Natural killer cell treated with Interleukin-12 subunit alpha and Interleukin-12 subunit beta and Interleukin-15 and Interleukin-18, amount 100 ng/mL, for 72 hours (primary cell): ENCODE measurements around the gene SENP2. TPM values are rescaled to one million over a fixed set of nuclear protein-coding genes. Genes with fewer than 3 reads are reported as not detected.
"Not testable (repeated sequence)": the region's sequence is repeated elsewhere in the genome, so short reads cannot be mapped to it uniquely, and the experiment has no call there.

ENCODE experiments used
- ATAC-seq, 2 donors: fragments of 150-1000 bp; cut with Tn5 transposase in 1 of 2; sonication (Bioruptor Pico), chemical (Tn5 transposase) in 1 of 2; 2 replicates each; pipeline ENCODE4 v1.10.0; 2021
- DNase-seq: peaks from one replicate; pipeline ENCODE4 v3.0.0; 2022; ENCODE audit warnings: low spot score
- H3K27ac Mint-ChIP-seq, 2 donors: 1 replicate in 1 of 2; 2 replicates in 1 of 2; pipeline ENCODE4 v1.8.0; 2022; ENCODE audit warnings: mixed read lengths in 2 of 2, mild to moderate bottlenecking in 1 of 2, moderate library complexity in 1 of 2
- H3K27me3 Mint-ChIP-seq, 2 donors: 1 replicate in 1 of 2; 2 replicates in 1 of 2; pipeline ENCODE4 v1.8.0; 2022; ENCODE audit warnings: mixed read lengths in 2 of 2
- H3K36me3 Mint-ChIP-seq: one replicate; pipeline ENCODE4 v1.8.0; 2022; ENCODE audit warnings: mixed read lengths
- H3K4me1 Mint-ChIP-seq, 2 donors: 1 replicate in 1 of 2; 2 replicates in 1 of 2; pipeline ENCODE4 v1.8.0; 2022; ENCODE audit warnings: low read depth in 2 of 2, mixed read lengths in 2 of 2, mild to moderate bottlenecking in 1 of 2
- H3K4me3 Mint-ChIP-seq: one replicate; pipeline ENCODE4 v1.8.0; 2022; ENCODE audit warnings: mixed read lengths
- H3K9me3 Mint-ChIP-seq: 2 replicates; pipeline ENCODE4 v1.8.0; 2022; ENCODE audit warnings: mixed read lengths
- total RNA-seq, 2 donors: library from RNA; stranded (reverse); gene quantifications; one replicate each; pipeline ENCODE4 v1.2.3, GENCODE V29; 2022

The SENP2 gene
- total RNA-seq, 2 donors from 2014 or later, result 41.2 to 47.1 TPM

DNA sequence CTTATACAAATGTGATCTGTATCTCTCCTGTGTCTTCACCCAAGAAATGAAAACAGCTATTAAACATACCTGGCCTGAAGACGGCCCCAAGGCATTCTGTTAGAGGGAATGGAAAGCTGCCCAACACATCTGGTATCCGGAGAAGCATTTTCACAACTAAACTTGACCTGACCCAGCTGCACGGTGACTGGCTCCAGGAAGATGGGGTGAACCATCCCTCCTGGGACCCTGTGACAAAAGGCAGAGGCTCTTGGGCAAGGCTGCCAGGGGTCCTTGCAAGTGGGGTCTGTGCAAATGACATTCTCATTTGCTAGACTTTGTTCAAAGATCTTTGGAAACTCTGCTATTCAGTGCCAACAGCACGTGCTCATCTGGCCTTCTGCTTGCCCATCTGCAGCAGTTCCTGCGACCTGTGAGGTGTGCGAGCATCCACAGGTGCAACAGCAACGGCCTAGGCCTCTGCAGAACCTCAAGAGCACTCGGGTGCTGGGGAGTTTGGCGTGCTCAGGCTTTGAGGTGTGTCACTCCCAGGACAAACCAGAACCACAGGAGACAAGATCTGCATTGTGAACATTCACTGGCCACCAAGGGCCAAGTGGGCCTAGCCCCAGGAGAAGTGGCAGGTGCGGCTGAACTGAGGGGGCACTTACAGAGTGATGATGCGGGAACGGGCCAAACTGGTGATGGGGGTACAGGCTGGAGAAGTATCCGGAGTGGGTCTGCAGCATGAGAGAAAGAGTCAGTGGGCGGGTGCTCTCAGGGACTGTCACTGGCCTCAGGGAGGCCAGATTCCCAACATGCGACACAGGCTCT lies 71.8 kb downstream of the SENP2 start:
- Mint-ChIP-seq H3K27ac (no peak overlapping the region), H3K9me3 (no peaks in the 10 kb centered on the region), H3K27me3 (no peaks in the 10 kb centered on the region), H3K4me3 (no peak overlapping the region), H3K36me3 (no peaks in the 10 kb centered on the region), H3K4me1 (peaks cover 8 to 18% of the 10 kb centered on the region in 2 donors)
- ATAC-seq (no peak), DNase-seq (no peak)

DNA sequence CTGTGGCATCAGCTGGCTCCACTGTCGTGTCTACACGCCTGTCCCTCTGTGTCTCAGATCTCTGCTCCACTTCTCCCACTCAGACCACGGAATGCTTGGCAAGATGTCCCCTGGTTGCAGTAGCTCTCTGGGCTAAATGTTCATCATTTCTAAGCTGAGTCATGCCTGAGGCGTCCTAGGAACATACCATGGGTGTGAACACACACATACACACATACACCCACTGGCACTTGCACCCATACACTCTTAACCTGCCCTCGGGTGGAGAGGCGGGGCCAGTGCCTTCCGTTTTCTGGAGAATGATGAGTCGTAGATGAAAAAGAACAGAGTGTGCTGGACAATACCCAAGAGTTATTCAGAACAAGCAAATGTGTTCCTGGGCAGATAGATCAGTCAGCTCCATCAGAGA lies 72.4 kb downstream of the SENP2 start:
- DNase-seq, result no peak
- ATAC-seq, result no peak
- Mint-ChIP-seq H3K36me3 (no peaks in the 10 kb centered on the region), H3K4me3 (no peak overlapping the region), H3K9me3 (no peaks in the 10 kb centered on the region), H3K27ac (no peak overlapping the region), H3K27me3 (no peaks in the 10 kb centered on the region), H3K4me1 (peaks cover 8 to 18% of the 10 kb centered on the region in 2 donors)

DNA sequence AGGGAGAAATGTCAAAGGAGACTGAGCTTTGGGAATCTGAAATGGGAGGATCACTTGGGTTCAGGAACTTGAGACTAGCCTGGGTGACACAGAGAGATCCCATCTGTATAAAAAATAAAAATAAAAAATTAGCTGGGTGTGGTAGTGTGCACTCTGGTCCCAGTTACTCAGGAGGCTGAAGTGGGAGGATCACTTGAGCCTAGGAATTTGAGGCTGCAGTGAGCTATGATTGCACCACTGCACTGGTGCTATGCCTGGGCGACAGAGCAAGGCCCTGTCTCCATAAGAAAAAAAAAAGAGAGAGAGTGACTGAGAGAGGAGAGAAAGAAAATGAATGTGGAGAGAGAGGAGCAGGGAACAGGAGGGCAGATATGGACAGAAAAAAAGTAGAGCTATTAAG lies 72.8 kb downstream of the SENP2 start:
- peaks cover 8 to 18% of the 10 kb centered on the region in 2 donors for H3K4me1 Mint-ChIP-seq
- peak overlapping the region in 1 of 2 donors; percentile 47 for H3K27ac Mint-ChIP-seq
- H3K9me3 Mint-ChIP-seq, result no peaks in the 10 kb centered on the region
- H3K27me3 Mint-ChIP-seq, result peaks cover 0 to 1% of the 10 kb centered on the region in 2 donors
- H3K36me3 Mint-ChIP-seq, result no peaks in the 10 kb centered on the region
- DNase-seq, result no peak
- no peak overlapping the region for H3K4me3 Mint-ChIP-seq
- no peak for ATAC-seq

GRCh38 chr3:185659942-185660921 lies 74.1 kb downstream of the SENP2 start:
- H3K4me3 Mint-ChIP-seq, result no peak overlapping the region
- no peaks in the 10 kb centered on the region for H3K9me3 Mint-ChIP-seq
- H3K36me3 Mint-ChIP-seq, result no peaks in the 10 kb centered on the region
- peaks cover 6 to 13% of the 10 kb centered on the region in 2 donors for H3K27me3 Mint-ChIP-seq
- DNase-seq, result peak; percentile 74
- ATAC-seq, result peak; percentile 76 to 81
- H3K4me1 Mint-ChIP-seq, result peaks cover 8 to 18% of the 10 kb centered on the region in 2 donors
- H3K27ac Mint-ChIP-seq, result peak overlapping the region in 1 of 2 donors; percentile 64

DNA sequence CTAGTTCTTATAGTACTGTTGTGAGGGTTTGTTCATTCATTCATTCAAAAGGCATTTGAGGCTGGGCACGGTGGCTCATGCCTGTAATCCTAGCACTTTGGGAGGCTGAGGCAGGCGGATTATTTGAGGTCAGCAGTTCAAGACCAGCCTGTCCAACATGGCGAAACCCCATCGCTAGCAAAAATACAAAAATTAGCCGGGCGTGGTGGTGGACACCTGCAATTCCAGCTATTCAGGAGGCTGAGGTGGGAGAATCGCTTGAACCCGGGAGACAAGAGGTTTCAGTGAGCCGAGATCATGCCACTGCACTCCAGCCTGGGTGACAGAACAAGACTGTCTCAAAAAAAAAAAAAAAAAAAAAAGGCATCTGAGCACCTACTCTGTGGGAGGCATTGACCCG lies 75.2 kb downstream of the SENP2 start:
- not testable (repeated sequence) for H3K36me3 Mint-ChIP-seq, H3K9me3 Mint-ChIP-seq, H3K4me3 Mint-ChIP-seq, DNase-seq, ATAC-seq
- H3K27me3 Mint-ChIP-seq, result peaks cover 6 to 13% of the 10 kb centered on the region in 2 donors
- peak overlapping the region in 1 of 2 donors; percentile 24 for H3K27ac Mint-ChIP-seq
- H3K4me1 Mint-ChIP-seq, result peaks cover 8 to 18% of the 10 kb centered on the region in 2 donors

GRCh38 chr3:185661772-185662171 lies 75.7 kb downstream of the SENP2 start:
- peaks cover 8 to 18% of the 10 kb centered on the region in 2 donors for H3K4me1 Mint-ChIP-seq
- H3K27ac Mint-ChIP-seq, result peak overlapping the region in 1 of 2 donors; percentile 24
- no peak overlapping the region for H3K4me3 Mint-ChIP-seq
- no peak for DNase-seq
- H3K9me3 Mint-ChIP-seq, result no peaks in the 10 kb centered on the region
- H3K36me3 Mint-ChIP-seq, result no peaks in the 10 kb centered on the region
- H3K27me3 Mint-ChIP-seq, result peaks cover 6 to 13% of the 10 kb centered on the region in 2 donors
- ATAC-seq, result peak; percentile 79 to 83

GRCh38 chr3:185663929-185664328 lies 77.8 kb downstream of the SENP2 start:
- DNase-seq (no peak), ATAC-seq (no peak)
- no peaks in the 10 kb centered on the region for H3K36me3 Mint-ChIP-seq
- H3K27me3 Mint-ChIP-seq, result peaks cover 6 to 13% of the 10 kb centered on the region in 2 donors
- H3K27ac Mint-ChIP-seq, result no peak overlapping the region
- H3K9me3 Mint-ChIP-seq, result no peaks in the 10 kb centered on the region
- H3K4me3 Mint-ChIP-seq, result no peak overlapping the region
- peaks cover 8 to 18% of the 10 kb centered on the region in 2 donors for H3K4me1 Mint-ChIP-seq

GRCh38 chr3:185667574-185667973 lies 81.5 kb downstream of the SENP2 start:
- DNase-seq (no peak), ATAC-seq (no peak)
- Mint-ChIP-seq H3K36me3 (no peaks in the 10 kb centered on the region), H3K9me3 (no peaks in the 10 kb centered on the region), H3K4me3 (no peak overlapping the region), H3K4me1 (no peaks in the 10 kb centered on the region), H3K27me3 (peaks cover 6 to 13% of the 10 kb centered on the region in 2 donors), H3K27ac (no peak overlapping the region)

DNA sequence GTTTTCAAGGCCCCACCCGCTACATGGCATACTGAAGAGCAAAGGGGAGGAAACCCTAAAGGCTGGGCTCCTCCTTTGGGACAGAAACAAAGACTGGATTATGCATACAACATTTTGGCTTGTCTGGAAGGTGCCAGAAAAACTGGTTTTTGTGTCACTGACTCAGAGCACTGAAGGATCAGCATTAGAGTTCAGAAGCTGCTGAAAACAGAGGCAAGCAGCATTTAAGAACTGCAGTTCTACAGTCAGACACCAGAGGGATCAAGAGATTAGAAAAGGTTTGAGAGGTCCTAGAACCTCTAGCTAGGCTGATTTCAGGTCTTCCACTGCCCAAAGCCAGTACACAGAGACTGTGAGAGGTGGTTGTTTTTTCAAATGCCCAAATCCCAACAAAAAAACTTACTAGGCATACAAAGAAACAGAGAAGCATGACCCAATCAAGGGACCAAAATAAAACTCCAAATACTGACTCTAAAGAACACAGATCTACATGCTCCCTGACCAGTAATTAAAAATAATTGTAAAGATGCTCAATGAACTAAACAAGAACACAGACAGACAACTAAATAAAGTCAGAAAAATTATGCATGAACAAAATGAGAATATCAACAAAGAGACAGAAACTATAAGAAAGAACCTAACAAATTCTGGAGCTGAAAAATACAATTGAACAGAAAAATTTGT lies 91.2 kb downstream of the SENP2 start:
- no peak for ATAC-seq
- Mint-ChIP-seq H3K4me3 (no peak overlapping the region), H3K27me3 (peaks cover 0 to 28% of the 10 kb centered on the region in 2 donors), H3K27ac (no peak overlapping the region), H3K9me3 (peaks cover 4% of the 10 kb centered on the region), H3K36me3 (peaks cover 11% of the 10 kb centered on the region), H3K4me1 (no peaks in the 10 kb centered on the region)
- DNase-seq, result no peak

- no peak overlapping the region for H3K27ac Mint-ChIP-seq
- no peak for ATAC-seq
These were observed 91.9 kb downstream of the SENP2 start for GRCh38 chr3:185678027-185678426.

GRCh38 chr3:185680231-185680630 lies 94.1 kb downstream of the SENP2 start:
- H3K4me1 Mint-ChIP-seq, result no peaks in the 10 kb centered on the region
- peaks cover 11% of the 10 kb centered on the region for H3K36me3 Mint-ChIP-seq
- H3K4me3 Mint-ChIP-seq, result no peak overlapping the region
- no peak for ATAC-seq
- H3K27ac Mint-ChIP-seq, result no peak overlapping the region
- no peak for DNase-seq
- H3K9me3 Mint-ChIP-seq, result peaks cover 4% of the 10 kb centered on the region
- peaks cover 0 to 25% of the 10 kb centered on the region in 2 donors for H3K27me3 Mint-ChIP-seq

More at GRCh38 chr3:185678027-185678426, 91.9 kb downstream of the SENP2 start:
- no peak overlapping the region for H3K4me3 Mint-ChIP-seq
- no peak for DNase-seq
- peaks cover 4% of the 10 kb centered on the region for H3K9me3 Mint-ChIP-seq
- H3K27me3 Mint-ChIP-seq, result peaks cover 0 to 32% of the 10 kb centered on the region in 2 donors
- H3K36me3 Mint-ChIP-seq, result peaks cover 11% of the 10 kb centered on the region
- H3K4me1 Mint-ChIP-seq, result no peaks in the 10 kb centered on the region
